ENCODE results near the gene CUL7.

The CUL7 gene

DNA sequence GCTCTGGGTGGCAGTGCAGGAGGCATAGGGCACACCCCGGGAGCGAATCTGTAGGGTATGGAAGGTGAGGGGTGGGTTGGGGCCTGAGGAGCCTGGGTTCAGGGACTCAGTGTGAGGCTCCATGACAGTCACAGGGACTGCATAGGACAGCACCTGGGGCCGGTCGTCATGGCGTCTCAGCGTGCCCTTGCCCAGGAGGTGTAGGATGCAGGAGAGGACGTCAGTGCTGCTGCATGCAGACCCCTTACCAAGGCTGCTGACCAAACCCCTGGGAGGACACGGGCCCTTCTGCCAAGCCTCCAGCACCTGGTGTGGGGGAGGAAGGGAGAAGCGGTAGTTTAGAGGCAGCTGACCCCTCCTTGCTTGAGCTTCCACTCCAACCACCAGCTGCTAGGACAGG is 15.9 kb downstream of the CUL7 start:
- Histone ChIP-seq H3K27ac (no peak overlapping the region; the same call in 1 of the 2 replicates), H3K4me3 (ENCODE audit: low read depth, low read length) (no peak overlapping the region), H3K9me3 (ENCODE audit: severe bottlenecking) (no peaks in the 10 kb centered on the region), H3K27me3 (ENCODE audit: insufficient read depth, low read depth, severe bottlenecking) (no peaks in the 10 kb centered on the region), H3K36me3 (peaks cover 92% of the 10 kb centered on the region)
- no peak for DNase-seq
- TF ChIP-seq CTCF (IDR thresholded peaks at IDR 0.05; ENCODE audit: low read depth, low read length) = no peak

GRCh38 chr6:43037197-43037596 is 16.5 kb downstream of the CUL7 start:
- no peak for DNase-seq
- peaks cover 92% of the 10 kb centered on the region for H3K36me3 ChIP-seq

GRCh38 chr6:43036712-43037111 is 16.9 kb downstream of the CUL7 start:
- DNase-seq = no peak
- H3K27ac ChIP-seq = no peak overlapping the region; the same call in 1 of the 2 replicates
- H3K36me3 ChIP-seq = peaks cover 94% of the 10 kb centered on the region
- no peaks in the 10 kb centered on the region for H3K27me3 ChIP-seq (ENCODE audit: insufficient read depth, low read depth, severe bottlenecking)
- H3K9me3 ChIP-seq (ENCODE audit: severe bottlenecking) = no peaks in the 10 kb centered on the region
- no peak for TF ChIP-seq CTCF (IDR thresholded peaks at IDR 0.05; ENCODE audit: low read depth, low read length)
- H3K4me3 ChIP-seq (ENCODE audit: low read depth, low read length) = no peak overlapping the region

More at GRCh38 chr6:43037197-43037596, 16.5 kb downstream of the CUL7 start:
- Histone ChIP-seq H3K27ac (no peak overlapping the region; the same call in 1 of the 2 replicates), H3K27me3 (ENCODE audit: insufficient read depth, low read depth, severe bottlenecking) (no peaks in the 10 kb centered on the region), H3K9me3 (ENCODE audit: severe bottlenecking) (no peaks in the 10 kb centered on the region), H3K4me3 (ENCODE audit: low read depth, low read length) (no peak overlapping the region)
- peak; percentile 38; the same call in 1 of the 2 replicates for TF ChIP-seq CTCF (IDR thresholded peaks at IDR 0.05; ENCODE audit: low read depth, low read length)

DNA sequence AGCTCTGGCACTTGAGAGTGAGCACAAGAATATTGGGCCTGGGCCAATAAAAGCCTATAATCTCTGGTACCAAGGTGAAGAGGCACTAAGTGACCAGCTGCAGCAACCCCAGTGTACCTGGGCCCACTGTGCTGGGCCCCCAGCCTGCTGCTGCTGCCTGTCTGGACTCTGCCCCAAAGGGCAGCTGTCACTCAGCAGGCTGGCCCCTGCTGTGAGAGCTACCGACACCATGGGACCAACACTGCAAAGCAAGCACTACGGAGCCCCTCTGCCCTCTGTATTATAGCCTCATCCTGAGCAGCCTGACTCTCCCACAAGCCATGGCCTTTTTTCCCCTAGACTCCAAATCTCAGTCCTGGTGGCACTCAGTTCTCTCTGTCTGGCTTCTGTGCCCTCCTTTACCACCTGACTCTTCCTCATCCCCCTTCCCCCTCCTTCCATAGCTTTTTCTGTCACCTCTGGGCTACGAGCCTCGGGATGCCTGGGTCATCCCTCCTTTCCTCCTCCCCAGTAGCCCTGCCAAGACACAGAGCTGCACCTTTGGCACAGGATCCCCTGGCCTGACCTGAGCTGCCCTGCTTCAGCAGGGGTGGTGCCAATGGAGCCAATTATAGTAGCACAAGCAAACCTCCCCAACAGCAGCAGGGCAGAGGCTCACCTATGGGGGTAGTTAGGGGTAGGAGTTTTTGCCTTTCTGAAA is 18.0 kb downstream of the CUL7 start:
- Histone ChIP-seq H3K36me3 (peaks cover 94% of the 10 kb centered on the region), H3K27me3 (ENCODE audit: insufficient read depth, low read depth, severe bottlenecking) (no peaks in the 10 kb centered on the region), H3K27ac (no peak overlapping the region; the same call in 1 of the 2 replicates), H3K9me3 (ENCODE audit: severe bottlenecking) (no peaks in the 10 kb centered on the region), H3K4me3 (ENCODE audit: low read depth, low read length) (no peak overlapping the region)
- DNase-seq = no peak
- TF ChIP-seq CTCF (IDR thresholded peaks at IDR 0.05; ENCODE audit: low read depth, low read length) = no peak

GRCh38 chr6:43034190-43034525 is 19.5 kb downstream of the CUL7 start:
- Histone ChIP-seq H3K27me3 (ENCODE audit: insufficient read depth, low read depth, severe bottlenecking) (no peaks in the 10 kb centered on the region), H3K27ac (no peak overlapping the region), H3K36me3 (peaks cover 97% of the 10 kb centered on the region), H3K4me3 (ENCODE audit: low read depth, low read length) (no peak overlapping the region), H3K9me3 (ENCODE audit: severe bottlenecking) (no peaks in the 10 kb centered on the region)
- no peak; the same call in 1 of the 2 replicates for TF ChIP-seq CTCF (IDR thresholded peaks at IDR 0.05; ENCODE audit: low read depth, low read length)
- no peak for DNase-seq

Measured in WERI-Rb-1 (cell line).